GM19025 (cell line): Measurements from ENCODE around the gene GLG1.

ENCODE experiments used
- ATAC-seq: cut with Tn5 transposase; IDR thresholded peaks from one replicate; pipeline ENCODE4 v1.9.1; 2021; ENCODE audit warnings: mild to moderate bottlenecking, low read depth, moderate library complexity; ENCODE audit not compliant: unreplicated experiment

Gene GLG1

DNA sequence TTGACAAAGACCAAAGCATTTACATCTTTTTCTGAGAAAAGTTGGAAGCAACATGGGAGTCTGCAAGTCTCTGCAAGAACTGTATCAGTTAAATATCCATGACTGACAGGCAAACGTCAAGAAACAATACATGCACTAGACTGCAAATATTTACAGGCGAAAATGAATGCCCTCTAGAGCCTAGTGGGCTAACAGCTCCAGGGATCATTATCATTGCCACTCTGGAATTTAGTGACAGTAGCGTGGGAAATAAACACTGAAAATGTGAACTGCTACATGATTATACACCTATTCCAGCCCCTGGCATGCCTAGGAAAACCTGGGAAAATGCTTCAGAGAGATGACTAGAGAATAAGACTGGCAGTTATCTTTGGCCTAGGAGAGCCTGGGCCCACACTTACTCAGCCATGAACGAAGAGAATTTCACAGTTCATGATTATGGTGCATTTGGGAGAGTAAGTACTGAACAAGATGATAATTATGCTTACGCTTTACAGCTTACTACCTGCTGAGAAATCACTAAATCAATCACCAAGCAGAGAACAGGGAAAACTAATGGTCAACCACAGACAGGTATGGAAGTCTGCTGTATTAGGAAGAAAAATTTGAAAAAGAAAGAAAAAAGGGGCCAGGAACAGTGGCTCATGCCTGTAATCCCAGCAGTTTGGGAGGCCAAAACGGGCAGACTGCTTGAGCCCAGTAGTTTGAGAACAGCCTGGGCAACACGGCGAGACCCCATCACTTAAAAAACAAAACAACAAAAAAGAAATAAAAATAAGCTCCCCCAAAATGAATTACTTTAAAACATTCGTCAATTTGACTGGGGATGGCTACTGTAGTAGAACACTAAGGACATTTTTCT is 119.0 kb downstream of the GLG1 start:
- ATAC-seq = no peak

DNA sequence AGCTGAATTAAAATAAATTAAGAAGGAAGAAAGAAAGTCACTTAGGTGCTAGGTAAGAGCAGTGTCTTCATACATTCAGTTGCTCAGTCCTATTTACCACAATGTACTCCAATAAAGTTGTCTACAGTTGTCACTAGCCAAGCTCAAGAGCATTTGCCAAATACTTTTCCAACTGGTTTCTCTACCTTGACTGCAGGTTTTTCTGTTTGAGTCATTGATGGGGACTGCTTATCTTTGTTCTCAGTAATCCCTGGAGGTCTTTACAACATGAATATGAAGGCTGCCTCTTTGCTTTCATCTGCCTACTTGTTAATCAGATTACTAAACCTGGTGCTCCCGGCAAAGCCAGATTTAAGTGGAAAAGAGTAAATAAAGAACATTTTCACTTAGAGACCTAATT is 121.0 kb downstream of the GLG1 start:
- no peak for ATAC-seq

DNA sequence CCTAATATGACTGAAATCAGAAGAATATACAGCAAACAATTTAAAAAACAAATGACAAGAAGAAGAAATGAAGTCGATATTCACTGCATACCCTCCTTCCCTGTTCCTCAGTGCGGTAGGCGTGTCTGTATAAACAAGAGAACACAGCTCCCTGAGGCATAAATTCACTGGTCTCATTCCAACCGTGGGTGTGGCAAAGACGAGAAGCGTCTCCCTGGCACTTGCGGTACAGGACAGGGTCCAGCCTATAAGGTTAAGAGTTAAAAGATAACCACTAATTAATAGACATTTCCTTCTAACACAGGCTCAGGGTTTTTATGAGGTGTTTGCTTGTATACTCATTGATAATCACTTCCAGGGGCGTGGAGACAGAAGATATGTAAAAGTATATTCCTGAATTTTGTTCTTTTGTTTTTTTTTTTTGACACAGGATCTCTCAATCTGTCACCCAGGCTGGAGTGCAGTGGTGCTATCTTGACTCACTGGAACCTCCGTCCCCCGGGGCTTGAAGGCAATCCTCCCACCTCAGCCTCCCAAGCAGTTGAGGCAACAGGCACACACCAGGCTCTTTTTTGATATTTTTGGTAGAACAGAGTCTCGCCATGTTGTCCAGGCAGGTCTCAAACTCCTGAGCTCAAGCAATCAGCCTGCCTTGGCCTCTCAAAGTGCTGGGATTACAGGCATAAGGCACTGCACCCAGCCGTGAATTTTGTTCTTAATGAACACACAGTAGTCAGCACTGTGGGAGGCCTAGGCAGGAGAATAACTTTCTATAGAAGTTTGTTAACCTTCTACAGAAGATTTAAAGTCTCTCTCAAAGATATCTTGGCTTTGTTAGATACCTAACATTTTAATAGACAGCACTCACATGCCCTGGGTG is 126.5 kb downstream of the GLG1 start:
- ATAC-seq = no peak

DNA sequence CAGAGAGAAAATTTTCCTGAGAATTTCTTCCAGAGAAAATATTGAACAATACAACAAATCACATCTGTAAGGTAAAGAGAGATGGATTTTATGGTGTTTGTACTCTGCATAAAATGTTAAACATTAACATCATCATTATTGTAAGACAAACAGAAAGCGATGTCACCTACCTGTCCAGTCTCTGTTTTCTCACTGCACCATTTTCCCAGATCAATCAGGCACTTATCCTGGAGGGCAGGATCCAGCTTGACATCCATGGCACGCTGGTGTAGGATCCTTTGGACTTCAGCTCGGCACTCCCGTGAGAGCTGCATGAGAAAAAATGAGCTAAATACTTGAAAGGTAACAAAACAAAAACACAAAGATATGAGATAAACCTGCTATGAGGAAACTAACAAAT is 129.7 kb downstream of the GLG1 start:
- no peak for ATAC-seq

DNA sequence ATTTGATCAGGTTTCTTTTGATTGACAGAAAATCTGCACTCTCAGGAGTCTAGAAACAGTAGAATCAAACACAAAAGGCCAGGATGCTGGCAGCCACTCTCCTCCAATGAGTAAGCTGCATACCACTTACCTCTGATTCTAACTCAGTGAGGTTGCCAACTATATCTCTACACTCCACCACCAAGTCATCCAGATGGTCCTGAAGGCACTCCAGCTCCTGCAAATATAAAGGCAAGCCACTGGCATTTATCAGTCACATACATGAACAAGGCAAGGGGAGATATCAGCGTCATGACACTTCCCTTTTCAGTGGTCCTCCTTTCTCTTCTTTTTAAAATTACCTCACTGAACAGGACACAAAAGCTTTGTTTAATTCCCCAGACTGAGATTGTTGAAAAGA is 132.5 kb downstream of the GLG1 start:
- ATAC-seq = no peak

DNA sequence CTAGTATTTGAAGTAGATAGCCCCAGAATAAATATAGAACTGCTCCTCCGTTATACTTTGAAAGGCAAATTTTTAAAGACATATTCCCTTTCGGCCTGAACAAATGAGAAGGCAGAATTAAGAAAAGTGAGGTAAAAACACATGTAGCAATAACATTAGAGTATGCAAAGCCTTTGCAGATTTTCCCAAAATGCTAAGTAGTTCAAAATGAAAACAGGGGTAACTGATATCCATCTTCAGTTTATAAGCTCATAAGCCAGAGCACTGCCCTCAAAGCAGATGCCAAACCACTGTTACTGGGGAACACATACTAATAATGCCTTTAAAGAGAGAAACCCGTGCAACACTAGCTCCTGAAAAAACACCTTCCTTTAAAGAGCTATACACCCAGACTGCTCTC is 134.4 kb downstream of the GLG1 start:
- ATAC-seq = no peak

DNA sequence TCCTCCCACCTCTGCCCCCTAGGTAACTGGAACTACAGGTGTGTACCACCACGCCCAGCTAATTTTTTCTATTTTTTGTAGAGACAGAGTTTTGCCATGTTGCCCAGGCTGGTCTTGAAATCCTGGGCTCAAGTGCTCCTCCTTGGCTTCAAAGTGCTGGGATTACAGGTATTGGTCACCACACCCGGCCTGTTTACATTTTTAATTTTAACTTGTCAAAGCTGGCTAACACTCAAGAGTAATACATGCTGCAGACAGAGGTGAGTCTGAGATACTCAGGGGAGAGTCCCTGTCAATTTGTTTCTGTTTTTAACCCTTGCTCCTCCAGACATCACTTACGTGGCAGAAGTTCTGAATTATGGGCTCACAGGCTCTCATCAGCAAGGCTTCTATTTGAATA is 134.9 kb downstream of the GLG1 start:
- ATAC-seq = no peak

DNA sequence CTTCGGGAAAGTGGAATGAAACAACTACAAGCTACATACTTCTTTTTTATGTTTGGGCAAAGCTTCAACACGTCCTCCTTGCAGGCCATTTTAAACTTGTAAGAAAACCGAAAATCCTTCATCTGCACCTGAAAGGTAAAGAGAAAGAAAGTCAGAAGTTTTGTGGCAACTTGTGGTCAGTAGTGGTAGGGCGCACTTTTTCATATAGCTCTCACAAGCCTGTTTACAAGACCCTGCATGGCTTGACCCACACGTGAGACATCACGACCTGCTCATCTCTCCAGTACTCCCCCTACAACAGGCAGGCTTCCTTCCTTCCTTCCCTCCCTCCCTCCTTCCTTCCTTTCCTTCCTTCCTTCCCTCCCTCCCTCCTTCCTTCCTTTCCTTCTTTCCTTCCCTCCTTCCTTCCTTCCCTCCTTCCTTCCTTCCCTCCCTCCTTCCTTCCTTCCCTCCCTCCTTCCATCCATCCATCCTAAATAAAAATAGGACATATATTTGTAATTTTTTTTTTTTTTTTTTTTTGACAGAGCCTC is 136.9 kb downstream of the GLG1 start:
- no peak for ATAC-seq

DNA sequence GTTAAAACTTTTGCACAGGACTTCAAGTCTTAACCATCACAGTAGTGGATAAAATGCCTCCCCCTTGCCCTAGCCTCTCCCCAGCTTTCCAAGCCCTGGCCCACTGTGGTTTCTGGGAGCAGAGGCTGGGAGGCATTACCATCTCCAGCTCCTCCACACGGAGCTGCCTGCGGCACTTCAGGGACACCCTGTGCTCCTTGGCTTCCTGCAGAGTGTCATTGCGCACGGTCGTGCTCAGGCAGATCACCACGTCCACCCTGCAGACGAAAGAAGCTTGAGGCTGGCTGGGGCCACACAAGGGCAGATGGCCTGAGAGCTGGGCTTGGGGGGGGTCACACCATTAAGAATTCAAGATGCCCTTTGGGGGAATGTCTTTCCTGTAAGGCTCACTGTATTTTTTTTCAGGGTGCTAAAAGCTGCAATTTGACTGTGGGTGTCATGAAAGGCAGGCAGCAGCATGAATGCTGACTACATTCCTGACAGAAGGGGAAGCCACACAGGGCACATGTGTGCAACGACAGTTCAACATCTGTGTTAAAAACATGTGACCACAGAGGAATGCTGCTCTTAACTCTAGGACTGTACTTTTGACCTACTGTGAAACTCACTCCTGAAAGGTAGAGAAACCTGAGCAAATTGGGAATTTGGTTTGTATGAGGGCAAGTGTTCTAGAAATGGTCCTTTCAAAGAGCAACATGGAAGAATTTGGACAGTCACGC is 137.9 kb downstream of the GLG1 start:
- ATAC-seq = no peak

DNA sequence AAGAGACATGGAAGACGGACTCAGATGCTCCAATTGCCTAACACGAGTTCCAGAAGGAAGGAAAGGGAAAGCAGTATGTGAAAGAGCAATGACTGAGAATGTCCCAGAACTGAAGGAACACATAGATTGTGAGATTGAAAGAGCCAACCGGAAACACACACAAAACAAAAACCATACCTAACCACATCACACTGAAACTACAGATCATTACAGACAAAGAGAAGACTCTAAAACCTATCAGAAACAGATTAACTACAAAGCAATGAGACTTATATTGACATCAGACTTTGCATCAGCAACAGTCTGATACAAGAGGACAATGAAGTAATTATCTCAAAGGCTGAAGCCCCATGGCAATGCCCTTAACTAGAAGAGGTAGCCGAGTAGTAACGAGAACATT is 140.0 kb downstream of the GLG1 start:
- peak; percentile 43 for ATAC-seq

DNA sequence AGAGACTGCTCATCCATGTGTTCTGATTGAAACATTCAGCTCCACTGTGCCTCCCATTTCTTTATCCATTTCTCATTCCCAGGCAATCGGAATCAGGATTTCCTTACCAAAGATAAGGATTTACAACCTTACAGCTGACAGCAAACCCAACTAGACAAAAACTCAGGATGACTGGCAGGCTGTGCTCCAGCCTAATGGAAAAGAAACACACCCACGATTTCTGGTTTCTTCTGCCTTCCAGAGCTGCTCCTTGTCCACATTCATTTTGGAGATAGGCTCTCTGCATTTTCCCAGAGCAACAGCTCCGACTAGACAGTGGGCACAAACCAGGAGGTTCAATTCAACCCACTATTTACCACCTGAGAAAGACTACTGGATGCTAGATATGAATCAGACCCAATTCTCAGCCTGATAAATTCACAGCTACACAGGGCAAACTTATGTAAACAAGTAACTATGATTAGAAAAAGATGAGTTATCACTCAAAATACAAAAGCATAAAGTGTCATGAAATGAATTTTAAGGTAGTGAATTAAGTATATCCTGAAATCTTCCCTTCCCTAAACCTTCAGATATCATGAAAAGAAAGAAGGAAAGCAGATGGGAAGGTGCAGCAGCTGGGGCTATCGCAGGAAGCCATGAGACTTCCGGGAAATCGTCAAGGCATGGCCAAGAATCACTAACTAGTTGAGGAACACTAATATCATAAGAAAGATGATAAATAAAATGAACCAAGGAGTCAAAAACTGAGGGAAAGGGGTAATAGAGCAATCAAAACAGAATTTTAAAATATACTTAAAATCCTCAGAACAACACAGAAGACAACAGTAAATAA is 140.8 kb downstream of the GLG1 start:
- ATAC-seq = no peak

DNA sequence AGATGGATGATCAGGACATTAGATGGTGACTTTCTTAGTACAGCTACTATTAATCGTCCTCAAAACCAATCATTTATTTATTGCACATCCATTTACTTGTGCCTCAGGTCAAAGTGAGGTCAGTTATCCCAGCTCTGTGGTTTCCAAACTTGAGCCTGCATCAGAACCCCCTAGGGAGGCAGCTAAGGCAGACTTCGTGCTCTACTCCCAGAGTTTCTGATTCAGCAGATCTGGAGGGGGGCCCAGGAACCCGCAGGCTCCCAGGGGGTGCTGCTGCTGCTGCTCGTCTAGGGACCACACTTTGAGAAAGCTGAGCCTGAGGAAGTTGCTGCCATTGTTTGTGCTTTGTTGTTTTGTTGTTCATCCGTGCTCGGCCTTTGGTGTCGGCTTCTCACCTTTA is 141.6 kb downstream of the GLG1 start:
- no peak for ATAC-seq

DNA sequence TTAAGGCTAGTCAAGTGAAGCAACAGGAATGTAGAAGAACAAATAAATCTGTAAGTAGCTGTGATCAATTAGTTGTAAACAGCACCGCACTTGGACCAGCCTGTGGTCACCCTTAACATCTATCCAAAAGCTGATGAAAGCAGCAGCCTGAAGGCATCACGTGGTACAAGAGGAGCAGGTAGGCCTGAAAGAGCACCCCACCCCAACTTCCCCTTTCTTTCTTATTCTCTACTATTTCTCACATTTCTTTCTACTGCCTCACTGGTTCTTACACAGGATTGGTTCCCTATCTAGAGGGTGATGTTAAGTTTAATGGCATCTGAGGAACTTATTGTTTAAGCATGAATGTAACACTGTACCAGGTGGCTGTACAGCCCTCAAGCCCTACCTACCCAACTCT is 143.0 kb downstream of the GLG1 start:
- no peak for ATAC-seq

DNA sequence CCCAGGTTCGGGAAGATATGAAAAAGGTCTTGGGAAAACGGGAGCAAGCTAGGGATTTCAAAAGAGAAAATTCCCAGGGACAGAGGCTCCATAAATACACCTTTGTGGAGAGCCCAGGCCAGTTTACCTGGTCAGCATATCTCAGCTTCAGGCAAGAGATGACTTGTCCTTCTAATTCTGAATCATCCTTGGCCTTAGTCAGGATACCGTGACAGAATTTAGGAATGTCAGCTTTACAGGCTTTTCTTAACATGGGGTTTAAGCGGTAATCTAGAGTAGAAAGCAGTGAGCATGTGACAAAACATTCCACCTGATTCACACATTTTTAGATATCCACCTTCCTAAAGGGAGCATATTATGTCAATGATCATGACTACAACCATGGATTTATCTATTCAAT is 144.6 kb downstream of the GLG1 start:
- no peak for ATAC-seq

DNA sequence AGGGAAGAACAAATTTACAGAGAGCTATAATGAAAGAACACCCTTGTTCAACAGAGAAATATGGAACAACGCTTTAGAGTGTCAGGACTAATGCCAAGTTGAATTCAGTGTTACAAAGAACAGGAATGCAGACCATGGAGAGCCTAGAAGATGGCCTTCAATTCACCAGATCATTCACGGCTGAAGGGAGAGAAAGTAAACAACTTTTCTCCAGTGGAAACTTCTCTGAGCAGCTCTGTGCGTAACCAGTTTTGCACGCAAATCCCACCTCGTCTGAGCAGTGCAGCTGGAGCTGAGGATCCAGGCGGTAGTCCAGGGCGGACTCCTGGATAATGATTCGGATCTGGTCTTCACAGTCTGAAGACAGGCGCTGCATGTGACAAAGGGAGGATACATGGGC is 145.1 kb downstream of the GLG1 start:
- ATAC-seq = no peak

DNA sequence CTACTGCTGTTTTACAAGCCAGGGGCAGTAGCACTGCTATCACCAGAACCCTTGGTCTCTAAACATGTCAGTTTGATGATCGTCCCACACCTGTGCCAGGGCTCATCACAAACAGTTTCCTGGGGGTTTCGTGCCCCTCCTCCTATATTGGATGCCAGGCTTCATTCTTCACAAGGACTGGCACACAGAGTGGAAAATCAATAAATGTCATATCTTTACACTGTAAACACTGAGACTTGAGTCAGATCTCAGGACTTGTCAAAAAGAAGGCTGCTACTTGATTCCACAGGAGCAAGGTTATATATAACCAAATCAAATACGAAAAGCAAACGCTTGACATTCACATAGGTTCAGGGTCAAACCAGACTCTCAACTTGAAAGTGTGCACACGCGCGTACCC is 146.4 kb downstream of the GLG1 start:
- ATAC-seq = no peak

DNA sequence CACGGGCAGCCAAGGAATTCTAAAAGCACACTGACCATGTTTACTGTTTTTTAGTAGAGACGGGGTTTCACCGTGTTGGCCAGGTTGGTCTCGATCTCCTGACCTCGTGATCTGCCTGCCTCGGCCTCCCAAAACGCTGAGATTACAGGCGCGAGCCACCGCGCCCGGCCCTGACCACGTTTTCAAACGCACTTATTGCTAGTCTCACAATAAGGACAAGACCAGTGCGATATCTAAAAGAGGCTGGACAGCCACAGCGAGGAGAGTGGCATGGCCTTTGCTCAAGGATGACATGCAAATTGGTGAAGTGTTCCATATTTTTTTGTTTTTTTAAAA is 150.7 kb downstream of the GLG1 start:
- ATAC-seq = no peak

DNA sequence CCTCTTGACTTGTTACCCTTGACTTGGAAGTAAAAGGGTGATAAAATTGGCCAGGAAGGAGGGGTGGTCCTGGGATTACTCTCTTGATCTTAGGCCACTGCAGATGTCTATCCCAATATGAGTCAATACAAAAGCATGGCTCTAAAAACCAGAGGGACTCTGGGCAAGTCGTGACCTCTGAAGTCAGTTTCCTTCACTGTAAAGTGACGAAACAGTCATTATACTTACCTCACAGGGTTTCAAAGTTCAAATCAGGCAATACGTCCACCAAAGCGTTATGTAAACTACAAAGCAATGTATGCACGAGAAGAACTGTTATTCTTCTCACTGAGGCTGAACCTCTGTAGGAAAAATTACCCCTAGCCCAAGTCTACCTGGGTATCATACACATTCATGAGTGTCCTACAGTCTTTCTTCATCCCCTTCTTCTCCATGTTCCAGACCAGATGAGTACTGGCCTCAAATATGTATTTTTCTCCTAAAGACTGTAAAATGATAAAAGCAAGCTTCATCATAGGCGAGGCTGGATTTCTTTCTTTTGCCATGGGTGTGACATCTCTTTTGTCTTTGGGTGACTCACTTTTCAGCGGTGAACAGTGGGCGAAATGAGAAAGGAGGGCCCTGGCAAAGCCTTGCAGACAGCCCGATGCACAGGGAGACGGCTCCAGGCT is 151.2 kb downstream of the GLG1 start:
- ATAC-seq = no peak

DNA sequence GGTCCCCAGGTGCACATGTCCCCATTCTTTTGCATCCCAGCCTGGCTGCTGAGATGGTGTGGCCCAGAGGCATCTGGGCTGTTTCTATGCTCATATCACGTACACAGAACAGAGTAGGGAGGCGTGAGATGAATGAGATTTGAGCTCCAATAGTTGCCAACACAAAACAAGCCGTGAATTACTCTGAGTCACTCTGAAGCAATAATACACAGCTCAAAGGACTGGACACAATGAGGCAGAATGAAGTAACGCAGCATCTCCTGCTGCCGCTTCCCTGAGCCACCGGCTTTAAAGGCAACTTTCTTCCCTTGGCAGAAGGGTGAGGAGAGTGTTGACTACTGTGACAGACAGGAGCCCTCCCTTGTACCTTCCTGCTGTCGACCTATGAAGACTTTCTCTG is 151.7 kb downstream of the GLG1 start:
- ATAC-seq = no peak
